WTC11 (cell line): ENCODE measurements around the gene FAM25A. TPM values are rescaled to one million over a fixed set of nuclear protein-coding genes. Genes with fewer than 3 reads are reported as not detected.

Experiments
- total RNA-seq: library from RNA; stranded (reverse); gene quantifications from 3 replicates; pipeline ENCODE4 v1.2.3, GENCODE V29; 2021

Gene FAM25A
- total RNA-seq, 1 experiment from 2014 or later = not detected

Other genes starting within 250 kb of the FAM25A start
- gene MMRN2, start 62.7 kb upstream of the FAM25A start, total RNA-seq = 1.7 to 2.8 TPM (median 2.4 TPM) in 3 replicates
- gene SNCG, start 61.7 kb upstream of the FAM25A start, total RNA-seq = 8.4 to 14.3 TPM (median 12.0 TPM) in 3 replicates
- 0.30 to 1.0 TPM (median 0.70 TPM) in 3 replicates for gene ADIRF, start 51.8 kb upstream of the FAM25A start, total RNA-seq
- 98.2 to 103 TPM (median 99.7 TPM) in 3 replicates for gene GLUD1, start 74.5 kb downstream of the FAM25A start, total RNA-seq
- gene SHLD2, start 74.9 kb downstream of the FAM25A start, total RNA-seq = 22.3 to 27.6 TPM (median 24.0 TPM) in 3 replicates
- gene NUTM2A, start 205.2 kb downstream of the FAM25A start, total RNA-seq = 0.32 to 0.68 TPM (median 0.48 TPM) in 3 replicates